Stomach (tissue), 4 donors: ENCODE results near the gene NFIC.

Source experiments
- POLR2A ChIP-seq, 4 donors: fragments of 450-650 bp; IDR thresholded peaks; one replicate each; pipeline ENCODE4 v1.6.1; 2016; ENCODE audit warnings: antibody characterized with exemption in 4 of 4, control low read depth in 2 of 4, mild to moderate bottlenecking in 1 of 4, moderate library complexity in 1 of 4
- POLR2AphosphoS5 ChIP-seq, 3 donors: sonication (generic); formaldehyde crosslinking; IDR thresholded peaks; one replicate each; pipeline ENCODE4 v1.6.1; 2016; ENCODE audit warnings: antibody characterized with exemption in 3 of 3
- TF ChIP-seq, protein P1 (sequence below), 7 experiments: fragments of 450-650 bp in 4 of 7; fragments of 200-600 bp in 3 of 7; sonication (generic) in 3 of 7; IDR thresholded peaks; one replicate each; pipeline ENCODE4 v1.5.1; 2016 to 2019; ENCODE audit warnings: antibody characterized with exemption in 7 of 7, control low read depth in 2 of 7, mild to moderate bottlenecking in 1 of 7

DNA sequence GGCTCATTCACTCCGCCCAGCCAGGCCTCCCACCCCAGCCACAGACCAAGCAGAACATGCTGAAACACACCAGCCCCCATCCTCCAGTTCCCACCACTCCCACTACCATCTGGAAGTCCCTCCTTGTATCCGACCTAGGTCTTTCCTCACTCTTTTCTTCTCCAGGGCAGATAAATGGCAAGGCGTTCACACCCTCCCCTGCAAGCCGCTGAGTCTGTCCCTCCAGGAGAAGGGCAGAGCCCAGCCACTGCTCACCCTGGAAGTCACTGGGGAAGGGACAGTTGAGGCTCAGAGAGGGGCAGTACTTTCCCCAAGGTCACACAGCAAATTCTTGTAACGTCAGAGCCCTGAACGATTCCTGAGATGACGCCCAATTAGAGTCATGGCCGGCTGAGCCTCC is 45.5 kb upstream of the NFIC start:
- TF ChIP-seq POLR2AphosphoS5 (IDR thresholded peaks at IDR 0.05) (no peak), POLR2A (IDR thresholded peaks at IDR 0.05) (no peak)
- TF ChIP-seq, protein P1, sequence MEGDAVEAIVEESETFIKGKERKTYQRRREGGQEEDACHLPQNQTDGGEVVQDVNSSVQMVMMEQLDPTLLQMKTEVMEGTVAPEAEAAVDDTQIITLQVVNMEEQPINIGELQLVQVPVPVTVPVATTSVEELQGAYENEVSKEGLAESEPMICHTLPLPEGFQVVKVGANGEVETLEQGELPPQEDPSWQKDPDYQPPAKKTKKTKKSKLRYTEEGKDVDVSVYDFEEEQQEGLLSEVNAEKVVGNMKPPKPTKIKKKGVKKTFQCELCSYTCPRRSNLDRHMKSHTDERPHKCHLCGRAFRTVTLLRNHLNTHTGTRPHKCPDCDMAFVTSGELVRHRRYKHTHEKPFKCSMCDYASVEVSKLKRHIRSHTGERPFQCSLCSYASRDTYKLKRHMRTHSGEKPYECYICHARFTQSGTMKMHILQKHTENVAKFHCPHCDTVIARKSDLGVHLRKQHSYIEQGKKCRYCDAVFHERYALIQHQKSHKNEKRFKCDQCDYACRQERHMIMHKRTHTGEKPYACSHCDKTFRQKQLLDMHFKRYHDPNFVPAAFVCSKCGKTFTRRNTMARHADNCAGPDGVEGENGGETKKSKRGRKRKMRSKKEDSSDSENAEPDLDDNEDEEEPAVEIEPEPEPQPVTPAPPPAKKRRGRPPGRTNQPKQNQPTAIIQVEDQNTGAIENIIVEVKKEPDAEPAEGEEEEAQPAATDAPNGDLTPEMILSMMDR (IDR thresholded peaks at IDR 0.05), result no peak
